GM21619 (cell line): Measurements from ENCODE around the gene PRDM16.

Experiments
- ATAC-seq: cut with Tn5 transposase; IDR thresholded peaks from one replicate; pipeline ENCODE4 v1.9.1; 2021; ENCODE audit not compliant: unreplicated experiment

Gene PRDM16

DNA sequence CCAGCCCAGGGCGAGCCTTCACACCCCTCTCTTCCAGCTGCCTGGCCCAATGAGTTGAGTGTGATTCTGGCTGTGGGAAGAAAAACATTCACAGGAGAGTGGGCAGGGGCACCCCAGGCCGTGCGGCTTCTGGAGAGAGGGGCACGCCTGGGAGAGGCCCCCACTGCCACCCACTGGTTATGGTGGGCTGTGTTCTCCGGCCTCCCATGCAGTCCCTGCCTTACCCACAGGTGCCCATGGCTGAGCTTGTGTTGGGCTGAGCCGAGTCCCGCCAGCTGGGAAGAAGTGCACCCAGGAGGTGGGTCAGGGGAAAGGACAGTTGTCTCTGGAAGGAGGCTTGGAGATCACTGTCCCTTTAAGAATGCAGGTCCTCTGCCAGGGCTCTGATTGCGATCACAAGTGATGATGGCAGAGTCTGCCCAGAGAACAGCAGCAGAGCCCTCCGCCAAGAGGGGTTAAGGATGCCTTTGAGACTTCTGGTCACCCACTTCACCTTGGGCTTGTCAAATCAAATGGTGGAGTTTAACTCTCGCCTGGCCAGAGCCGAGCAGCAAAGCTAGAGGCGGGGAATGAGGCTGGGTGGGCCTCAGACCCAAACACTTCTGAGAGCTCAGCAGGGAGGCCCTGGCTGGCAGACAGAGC lies 260.8 kb downstream of the PRDM16 start:
- ATAC-seq, result no peak

DNA sequence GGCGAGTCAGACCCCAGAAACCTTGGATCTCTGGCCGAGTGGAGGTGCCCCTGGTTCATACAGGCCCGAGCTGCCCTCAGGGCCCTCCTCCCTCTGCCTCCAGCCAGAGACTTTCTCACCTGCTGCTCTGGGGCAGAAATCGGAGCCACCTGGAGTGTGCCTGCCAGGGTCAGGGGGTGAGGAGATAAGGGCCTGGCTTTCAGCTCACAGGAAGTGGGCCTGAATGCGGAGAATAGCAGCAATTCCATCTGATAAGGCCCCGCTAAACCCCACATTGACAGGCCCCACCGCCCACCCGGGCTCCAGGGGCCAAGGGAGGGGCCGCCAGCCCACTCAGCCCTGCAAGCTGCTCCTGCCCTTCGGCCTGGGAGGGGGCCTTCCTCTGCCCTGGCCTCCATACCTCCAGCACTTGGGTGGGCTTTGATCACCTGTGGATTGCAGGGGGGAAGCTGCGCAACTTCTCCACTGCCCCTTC lies 261.8 kb downstream of the PRDM16 start:
- ATAC-seq, result no peak

DNA sequence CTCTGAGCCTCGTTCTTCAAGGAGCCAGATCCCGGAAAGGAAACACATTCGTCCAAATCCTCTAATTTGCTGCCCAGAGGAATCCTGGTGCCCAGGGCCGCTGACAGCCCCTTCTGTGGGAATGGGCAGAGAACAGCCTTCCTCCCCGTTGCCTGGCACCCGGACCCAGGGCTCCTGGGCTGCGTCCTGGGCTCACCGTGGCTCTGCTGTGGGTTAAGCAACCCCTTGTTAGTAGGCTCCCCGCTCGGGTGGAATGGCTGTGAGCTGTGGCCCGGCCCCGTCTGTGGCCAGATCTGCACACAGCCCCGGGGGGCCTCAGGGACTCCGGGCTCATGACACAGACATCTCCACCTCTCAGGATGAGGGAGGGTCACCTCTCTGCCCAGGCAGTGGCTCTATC lies 262.6 kb downstream of the PRDM16 start:
- no peak for ATAC-seq

DNA sequence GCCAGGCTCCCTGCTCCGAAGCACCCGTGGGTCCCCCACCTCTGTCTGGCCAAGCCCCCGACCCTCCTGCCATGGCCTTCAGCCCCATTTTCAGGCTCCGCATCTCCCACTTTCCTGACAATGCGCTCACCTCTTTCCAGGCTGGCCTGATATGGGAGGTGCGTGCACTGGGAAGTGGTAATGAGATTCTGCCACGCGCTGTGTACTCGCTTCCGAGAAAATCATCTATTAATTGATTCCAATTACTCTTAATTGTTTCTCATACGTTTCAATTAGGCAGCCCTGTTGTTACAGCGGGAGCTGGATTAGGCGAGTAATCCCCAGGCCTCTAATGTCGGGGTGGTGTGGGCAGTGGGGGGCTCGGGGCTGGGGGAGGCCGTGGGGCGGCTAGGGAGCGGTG lies 263.0 kb downstream of the PRDM16 start:
- ATAC-seq, result no peak

DNA sequence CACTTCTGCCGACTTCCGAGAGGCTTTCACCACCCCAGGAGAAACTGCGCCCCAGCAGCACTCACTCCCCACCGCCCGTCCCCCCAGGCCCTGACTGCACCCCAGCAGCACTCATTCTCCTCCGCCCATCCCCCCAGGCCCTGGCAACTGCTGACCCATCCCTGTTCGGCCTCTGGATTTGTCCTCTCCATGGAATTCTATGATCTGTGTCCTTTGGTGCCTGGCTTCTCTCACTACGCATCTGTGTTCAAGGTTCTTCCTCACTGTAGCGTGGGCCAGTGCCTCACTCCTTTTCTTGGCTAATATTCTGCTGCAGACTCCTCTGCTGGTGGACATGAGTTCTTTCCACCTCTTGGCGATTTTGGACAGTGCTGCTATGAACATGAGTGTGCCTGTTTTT lies 263.7 kb downstream of the PRDM16 start:
- ATAC-seq, result no peak

DNA sequence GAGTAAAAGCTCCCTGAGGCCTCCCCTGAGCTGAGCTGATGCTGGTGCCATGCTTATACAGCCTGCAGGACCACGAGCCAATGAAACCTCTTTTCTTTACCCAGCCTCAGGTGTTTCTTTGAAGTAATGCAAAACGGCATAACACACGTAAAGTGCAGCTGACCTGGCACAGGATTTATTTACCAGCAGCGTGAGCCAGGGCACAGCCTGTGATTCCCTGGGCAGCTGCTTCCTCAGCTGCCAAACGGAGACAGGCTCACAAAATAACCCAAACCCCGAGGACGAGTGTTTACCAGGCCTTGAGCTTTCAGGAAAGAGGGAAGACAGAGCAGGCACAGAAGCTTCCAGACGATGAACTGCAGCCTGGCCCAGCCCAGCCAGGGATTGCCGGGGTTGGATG lies 264.9 kb downstream of the PRDM16 start:
- no peak for ATAC-seq

DNA sequence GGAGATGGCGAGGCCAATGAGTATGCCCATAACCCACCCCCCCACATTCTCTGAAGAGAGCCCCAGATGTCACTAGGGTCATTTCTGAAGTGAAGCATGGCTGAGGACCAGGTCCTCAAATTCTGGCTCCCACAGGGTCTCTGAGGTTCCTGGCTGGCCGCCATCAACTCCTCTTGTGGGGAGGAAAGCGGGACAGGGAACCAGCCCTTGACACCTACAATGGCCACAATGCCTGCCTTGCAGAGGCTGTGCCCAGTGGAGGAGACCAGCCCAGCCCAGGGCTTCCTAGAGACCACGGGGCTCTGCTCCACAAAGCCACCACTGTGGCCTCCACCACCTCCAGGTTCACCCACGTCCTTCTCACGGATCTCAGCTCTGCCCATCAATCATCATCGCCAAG lies 265.4 kb downstream of the PRDM16 start:
- no peak for ATAC-seq

DNA sequence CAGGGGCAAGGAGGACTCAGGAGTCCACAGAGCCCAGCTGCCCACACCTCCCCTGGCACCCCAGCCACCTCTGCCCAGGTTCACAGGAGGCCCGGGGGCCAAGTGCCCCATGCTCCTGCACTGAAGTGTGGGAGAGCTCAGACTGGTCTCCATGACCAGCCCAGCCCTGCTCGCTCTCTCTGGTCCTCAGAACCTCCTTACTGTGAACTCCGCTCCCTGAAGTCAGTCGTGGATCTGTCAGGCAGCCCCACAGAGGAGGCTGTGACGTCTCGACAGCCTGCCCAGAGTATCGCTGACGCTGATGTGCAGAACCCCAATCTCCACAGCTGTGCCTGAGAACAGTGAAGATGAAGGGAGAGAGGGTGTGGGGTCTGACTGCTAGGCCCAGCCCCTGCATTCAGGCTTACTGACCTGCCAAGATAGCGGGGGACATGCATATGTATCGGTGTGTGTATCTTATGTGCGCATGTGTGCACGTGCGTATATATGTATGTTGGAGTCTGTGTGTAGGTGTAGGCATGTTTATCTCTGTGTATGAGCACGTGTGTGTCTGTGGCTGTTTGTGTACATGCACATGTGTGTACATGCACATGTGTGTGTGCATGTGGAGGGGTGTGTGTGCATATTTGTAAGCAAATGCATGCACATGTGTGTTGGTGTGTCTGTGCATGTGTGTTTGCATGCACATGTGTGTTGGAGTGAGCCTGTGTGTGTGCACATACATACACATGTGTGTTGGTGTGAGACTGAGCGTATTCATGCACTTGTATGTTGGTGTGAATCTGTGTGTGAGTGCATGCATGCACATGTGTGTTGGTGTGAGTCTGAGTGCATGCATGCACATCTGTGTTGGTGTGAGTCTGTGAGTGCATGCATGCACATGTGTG lies 267.0 kb downstream of the PRDM16 start:
- no peak for ATAC-seq

DNA sequence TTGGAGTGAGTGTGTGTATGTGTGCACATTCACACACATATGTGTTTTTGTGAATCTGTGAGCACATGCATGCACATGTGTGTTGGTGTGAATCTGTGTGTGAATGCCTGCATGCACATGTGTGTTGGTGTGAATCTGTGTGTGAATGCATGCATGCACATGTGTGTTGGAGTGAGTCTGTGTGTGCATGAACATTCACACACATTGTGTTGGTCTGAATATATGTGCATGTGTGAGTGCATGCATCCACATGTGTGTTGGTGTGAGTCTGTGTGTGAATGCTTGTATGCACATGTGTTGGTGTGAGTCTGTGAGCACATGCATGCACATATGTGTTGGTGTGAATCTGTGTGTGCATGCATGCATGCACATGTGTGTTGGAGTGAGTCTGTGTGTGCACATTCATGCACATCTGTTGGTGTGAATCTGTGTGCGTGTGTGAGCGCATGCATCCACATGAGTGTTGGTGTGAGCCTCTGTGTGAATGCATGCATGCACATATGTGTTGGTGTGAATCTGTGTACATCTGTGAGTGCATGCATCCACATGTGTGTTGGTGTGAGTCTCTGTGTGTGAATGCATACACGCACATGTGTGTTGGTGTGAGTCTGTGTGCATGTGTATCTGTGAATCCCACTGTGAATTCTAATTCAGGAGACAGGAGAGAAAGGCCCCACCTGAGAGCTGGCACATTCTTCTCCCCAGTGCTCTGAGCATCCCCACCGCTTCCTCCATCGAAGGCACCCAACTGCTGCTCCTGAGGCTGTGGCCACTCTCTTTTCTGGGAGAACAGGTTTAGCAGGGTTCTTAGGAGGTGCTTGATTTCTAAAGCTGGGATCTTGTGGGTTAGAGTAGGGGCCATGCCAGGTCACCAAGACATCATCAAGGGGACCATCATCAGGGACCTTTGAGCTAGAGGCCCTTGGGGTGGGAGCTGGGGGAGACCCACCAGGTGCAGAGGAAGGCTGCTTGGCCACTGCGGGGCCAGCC lies 267.9 kb downstream of the PRDM16 start:
- ATAC-seq, result no peak

DNA sequence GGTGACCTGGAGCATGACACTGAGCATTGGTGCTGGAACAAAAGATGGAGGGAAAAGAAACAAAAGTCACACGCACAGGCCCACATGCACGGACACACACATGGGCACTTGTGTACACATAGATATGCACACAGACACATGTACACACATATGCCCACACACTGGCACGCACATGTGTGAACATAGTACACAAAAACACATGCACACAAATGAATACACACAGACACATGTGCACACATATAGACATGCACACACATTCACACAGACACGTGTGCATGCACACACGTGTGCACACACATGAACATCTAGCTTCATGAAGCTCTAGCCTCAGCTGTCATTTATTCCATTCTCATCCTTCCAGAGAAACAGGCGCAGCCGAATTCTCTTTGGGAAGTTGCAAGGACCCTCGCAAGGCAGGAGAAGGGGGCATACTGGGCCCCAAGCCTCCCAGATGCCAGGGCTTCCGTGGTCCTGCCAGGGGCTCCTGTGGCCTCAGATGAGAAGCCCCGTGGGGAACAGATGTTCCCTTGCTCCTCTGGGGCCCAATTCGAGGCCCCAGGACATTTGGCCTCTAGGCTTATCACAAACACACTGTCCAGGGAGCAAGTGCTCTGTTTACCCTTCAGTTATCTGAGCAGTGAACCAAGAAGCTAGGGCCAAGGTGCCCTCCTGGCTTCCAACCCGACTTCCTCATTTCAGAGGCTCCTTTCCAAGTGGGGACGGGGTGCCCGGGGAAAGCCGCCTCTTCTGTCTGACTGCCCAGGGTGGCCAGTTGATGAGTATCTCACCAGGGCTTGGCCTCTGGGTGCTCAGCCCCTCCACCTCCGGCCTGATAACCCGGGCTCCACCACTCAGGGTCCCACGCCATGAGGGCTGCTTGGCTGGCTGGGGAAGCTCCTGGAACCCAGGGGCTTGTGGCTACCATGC lies 269.1 kb downstream of the PRDM16 start:
- ATAC-seq, result no peak

DNA sequence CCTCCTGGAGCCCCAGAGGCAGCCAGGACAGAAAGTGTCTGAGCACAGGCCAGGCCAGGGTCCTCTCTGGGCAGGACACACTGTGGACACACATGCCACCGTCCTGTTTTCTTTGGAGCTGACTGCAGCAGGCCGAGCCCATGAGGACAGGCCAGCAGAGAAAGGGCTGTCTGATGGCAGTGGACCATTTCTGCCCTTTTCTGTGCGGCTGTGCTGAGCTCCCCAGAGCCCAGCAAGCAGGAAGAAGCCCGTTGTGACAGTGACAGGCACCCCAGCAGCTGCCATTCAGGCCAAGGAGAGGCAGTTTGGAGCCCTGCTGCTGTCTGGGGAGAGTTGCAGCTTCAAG lies 269.7 kb downstream of the PRDM16 start:
- no peak for ATAC-seq

DNA sequence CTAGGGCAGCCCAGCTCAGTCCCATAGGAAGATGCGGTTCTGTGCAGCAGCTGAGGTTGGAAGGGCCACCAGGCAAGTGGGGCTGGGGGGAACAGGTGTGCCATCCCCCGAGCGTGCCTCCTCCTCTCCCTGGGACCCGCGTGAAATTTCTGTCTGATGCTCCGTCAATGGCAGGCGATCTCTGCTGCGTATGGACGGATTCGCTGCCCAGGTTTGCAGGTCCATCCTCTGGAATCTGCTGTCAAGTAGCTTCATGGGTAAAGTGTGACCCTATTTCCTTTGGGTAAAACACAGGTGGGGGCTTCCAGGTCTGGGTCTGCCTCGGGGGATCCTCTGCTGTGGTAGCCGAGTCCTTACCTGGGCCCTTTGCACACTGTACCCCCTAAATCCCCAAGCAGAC lies 270.9 kb downstream of the PRDM16 start:
- ATAC-seq, result no peak

DNA sequence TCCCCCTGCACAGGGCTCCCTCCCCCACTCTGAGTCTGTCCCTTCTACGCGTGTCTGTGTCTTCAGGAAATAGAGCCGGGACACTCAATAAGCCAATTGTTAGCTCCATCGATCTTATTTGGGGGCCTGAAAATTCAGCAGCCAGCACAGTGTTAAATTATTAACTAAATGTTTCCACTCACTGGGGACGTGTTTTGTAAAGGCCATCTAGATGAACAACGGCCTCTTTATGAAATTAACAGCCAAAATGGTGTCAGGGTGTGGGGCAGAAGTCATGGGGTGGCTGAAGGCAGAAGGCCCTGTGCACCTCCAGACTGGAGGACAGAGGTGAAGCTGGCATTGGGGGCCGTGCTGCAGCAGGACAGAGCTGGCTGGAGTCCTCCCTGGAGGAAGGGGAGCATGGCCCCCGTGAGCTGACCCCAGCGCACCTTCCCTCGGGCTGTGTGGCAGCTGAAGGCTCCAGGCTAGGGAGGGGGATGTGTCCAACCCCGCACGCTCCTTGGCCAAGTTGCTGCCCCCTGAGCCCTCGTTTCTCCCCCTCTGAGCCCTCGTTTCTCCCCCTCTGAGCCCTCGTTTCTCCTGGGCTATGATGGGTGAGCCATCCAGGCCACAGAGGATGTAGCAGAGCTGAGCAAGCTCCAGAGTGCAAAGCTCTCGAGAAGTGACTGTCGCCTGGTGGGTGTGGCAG lies 271.7 kb downstream of the PRDM16 start:
- no peak for ATAC-seq

DNA sequence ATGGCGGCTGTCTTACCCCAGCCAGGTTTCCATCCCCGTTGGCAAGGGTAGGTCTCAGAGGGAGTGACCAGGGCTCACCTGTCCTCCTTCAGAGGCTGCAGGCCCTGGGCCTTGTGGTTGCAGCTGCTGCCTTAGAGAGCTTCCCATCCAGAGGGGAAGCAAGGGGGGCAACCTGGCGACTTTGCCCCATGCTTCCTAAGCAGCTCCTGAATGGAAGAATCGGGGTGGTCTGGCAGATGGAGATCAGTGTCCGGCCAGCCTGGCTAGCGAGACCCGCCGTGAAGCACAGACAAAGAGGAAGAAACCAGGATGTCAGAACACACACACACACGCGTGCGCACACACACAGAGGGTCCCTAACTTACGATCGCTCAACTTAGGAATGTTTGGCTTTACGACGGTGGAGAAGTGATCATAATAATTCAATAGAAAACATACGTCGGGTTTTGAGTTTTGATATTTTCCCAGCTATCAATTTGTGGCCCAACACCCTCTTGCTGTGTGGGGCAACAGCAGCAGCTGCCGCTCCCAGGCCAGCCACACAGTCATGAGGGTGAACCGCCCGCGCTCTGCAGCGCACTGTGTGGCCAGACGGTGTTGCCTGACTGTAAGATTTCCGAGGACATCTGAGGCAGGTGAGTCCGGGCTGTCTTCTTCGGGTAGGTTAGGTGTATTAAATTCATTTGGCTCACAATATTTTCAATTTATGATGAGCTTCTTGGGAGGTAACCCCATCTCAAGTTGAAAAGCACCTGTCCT lies 272.4 kb downstream of the PRDM16 start:
- no peak for ATAC-seq

DNA sequence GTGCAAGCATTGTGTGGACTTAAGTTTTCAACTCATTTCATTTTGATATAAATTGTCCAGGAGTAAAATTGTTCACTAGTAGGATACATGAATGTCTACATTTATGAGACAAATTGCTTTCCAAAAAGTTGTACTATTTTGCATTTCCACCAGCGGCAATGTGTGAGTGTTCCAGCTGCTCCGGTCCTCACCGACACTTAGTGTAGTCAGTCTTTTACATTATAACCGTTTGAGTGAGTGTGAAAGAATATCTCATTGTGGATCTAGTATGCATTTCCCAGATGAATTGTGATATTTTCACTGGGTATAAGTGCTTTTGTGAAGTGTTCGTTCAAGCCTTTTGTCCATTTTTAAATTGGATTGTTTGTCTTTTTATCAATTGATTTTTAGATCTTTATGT lies 274.0 kb downstream of the PRDM16 start:
- ATAC-seq, result no peak

DNA sequence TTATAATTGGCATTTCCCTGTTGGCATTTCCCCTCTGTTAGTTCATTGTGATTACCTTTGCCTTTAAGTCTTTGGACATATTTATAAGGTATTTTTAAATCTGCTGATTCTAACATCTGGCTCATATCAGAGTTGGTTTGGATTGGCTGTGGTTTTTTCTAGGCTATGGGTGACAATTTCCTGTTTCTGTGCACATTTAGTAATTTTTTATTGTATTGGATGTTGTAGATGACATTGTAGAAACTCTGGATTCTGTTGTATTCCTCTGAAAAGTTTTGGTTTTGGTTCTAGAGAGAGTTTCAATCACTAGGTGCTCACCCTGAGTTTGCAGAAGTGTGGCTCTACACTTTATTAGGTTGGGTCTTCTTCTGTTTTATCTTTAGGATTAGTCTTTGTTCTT lies 275.4 kb downstream of the PRDM16 start:
- no peak for ATAC-seq

DNA sequence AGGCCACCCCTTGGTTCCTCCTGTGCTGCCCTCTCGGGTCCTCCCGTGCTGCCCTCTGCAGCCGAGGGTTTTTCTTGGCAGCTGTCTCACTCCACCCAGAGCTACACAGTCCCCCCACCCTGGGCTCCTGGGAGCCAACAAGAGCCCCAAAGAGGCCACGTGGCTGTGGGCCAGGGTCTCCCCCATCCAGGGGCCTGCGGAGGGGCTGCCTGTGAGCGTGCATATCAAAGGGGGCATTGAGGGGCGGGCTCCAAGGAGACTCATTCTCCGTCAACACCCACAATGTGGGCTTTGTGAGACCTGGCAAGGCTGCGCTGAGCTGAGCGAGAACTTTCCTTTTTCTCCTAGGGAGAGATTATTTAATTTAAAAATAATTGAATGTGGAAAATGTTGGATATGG lies 276.8 kb downstream of the PRDM16 start:
- no peak for ATAC-seq

DNA sequence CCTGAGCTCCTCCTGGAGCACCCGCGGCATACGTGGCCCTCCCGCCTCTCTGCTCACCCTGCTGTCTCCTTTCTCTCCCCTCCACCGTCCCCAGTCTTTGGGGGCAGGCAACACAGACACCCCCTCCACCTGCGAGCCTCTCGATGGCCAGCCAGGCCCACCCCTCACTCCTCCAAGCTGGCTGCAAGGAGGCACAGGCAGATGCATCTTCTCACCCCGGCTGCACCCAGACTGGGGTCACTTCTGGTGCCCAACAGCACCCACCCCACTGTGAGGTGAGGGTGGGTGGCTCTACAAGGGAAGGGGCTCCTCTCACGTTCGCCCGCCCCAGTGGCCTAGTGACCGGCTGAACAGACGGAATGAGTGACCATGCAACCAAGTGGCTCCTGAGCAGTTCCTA lies 277.5 kb downstream of the PRDM16 start:
- no peak for ATAC-seq
